Epithelial cell of proximal tubule (primary cell): Measurements from ENCODE around the gene B4GALNT4. TPM values are rescaled to one million over a fixed set of nuclear protein-coding genes. Genes with fewer than 3 reads are reported as not detected.
A peak's percentile ranks its signal among the peaks of the same experiment; 100 is the strongest.

Experiments
- DNase-seq: peaks from one replicate; pipeline ENCODE4 v3.0.0-alpha.2; 2011; ENCODE audit warnings: low read depth
- H3K4me3 ChIP-seq: 2 replicates; pipeline ENCODE4 v1.5.1; 2011; ENCODE audit warnings: low read depth, mild to moderate bottlenecking, low read length
- CTCF ChIP-seq: conservative IDR thresholded peaks from 2 replicates; pipeline ENCODE4 v1.5.1; 2012; ENCODE audit warnings: low read depth, mild to moderate bottlenecking, low read length
- total RNA-seq: library from RNA; depleted of rRNA; stranded (reverse); fragments of >200 nt; gene quantifications from 2 replicates; pipeline ENCODE4 v1.2.3, GENCODE V29; 2015

The B4GALNT4 gene
- total RNA-seq, 1 donor from 2014 or later, result 24.4 TPM

GRCh38 chr11:350723-351255, 18.5 kb upstream of the B4GALNT4 start:
- no peak overlapping the region for H3K4me3 ChIP-seq
- DNase-seq, result no peak
- no peak for TF ChIP-seq CTCF

- TF ChIP-seq CTCF, result no peak
- no peak for DNase-seq
- H3K4me3 ChIP-seq, result no peak overlapping the region
Measured at GRCh38 chr11:351411-351810, 17.9 kb upstream of the B4GALNT4 start.

GRCh38 chr11:352456-353031, 16.8 kb upstream of the B4GALNT4 start:
- no peak for DNase-seq
- no peak for TF ChIP-seq CTCF
- no peak overlapping the region for H3K4me3 ChIP-seq

- no peak overlapping the region for H3K4me3 ChIP-seq
- TF ChIP-seq CTCF, result no peak
- no peak for DNase-seq
Measured at GRCh38 chr11:353179-353873, 16.0 kb upstream of the B4GALNT4 start.

- peak overlapping the region; percentile 48 for H3K4me3 ChIP-seq
- DNase-seq, result peak; percentile 49
- no peak for TF ChIP-seq CTCF
Measured at GRCh38 chr11:355581-356458, 13.5 kb upstream of the B4GALNT4 start.

GRCh38 chr11:356610-357009, 12.7 kb upstream of the B4GALNT4 start:
- TF ChIP-seq CTCF, result no peak
- DNase-seq, result no peak
- H3K4me3 ChIP-seq, result no peak overlapping the region
